GM12892 (cell line): Measurements from ENCODE around the gene CHIA.

ENCODE experiments used
- POLR2A ChIP-seq: IDR thresholded peaks from 2 replicates; pipeline ENCODE4 v1.6.1; 2011; ENCODE audit warnings: low read depth, low read length, control low read depth
- POLR2AphosphoS5 ChIP-seq: IDR thresholded peaks from 2 replicates; pipeline ENCODE4 v1.6.1; 2011; ENCODE audit warnings: low read depth, low read length, control low read depth

GRCh38 chr1:111347026-111347425 is 56.4 kb downstream of the CHIA start:
- TF ChIP-seq POLR2AphosphoS5 (no peak), POLR2A (no peak)
